ENCODE measurements around the gene TARBP2.

Gene TARBP2

DNA sequence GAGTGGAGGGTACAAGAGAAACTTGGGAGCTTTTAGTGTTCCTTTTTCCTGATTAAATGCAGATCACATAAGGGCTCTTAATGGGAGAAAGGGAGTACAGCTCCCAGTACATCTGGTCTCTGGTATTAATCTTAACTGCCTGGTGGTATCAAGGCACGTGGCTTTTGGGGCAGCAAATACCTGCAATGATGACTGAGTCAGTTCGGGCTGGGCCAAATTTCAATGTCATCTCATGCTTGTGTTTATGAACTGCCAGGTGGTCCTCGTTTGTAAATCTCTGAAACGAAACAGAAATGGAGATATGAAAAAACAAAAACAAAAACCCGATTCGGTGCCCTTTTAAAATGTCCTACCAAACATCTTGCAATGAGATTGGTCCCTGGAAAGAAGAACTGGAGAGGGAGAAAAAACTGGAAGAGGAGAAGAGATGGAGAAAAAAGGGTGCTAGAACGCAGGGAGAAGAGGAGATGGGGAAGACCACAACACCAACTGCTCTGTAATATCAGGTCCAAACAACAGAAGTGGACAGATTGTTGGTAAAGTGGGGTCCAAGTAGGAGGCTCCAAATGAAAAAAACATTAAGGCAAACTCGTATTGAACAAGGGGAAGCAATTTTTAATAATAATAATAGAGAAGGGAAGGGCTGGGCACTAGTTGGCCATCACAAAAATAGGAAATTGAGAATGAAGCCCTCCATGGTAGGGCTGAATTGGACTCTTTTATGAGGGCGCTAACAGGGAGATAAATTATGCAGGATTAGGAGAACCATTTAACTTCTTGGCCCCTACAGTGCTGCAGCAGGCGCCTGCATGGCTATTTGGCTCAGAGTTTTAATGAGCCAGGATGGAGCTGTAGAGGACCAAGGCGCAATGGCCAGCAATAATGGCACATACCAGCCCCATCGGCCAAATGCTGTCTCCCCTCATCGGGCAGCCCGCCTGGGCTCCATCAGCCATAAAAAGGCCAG is 51.6 kb downstream of the TARBP2 start:
- DNase-seq (ENCODE audit: low read depth in 3 of 3), result no peak

Measured in stimulated activated CD4-positive, alpha-beta T cell treated with anti-CD3 and anti-CD28 coated beads, TNF-alpha, amount 100 ng/mL, for 24 hours (primary cell).